GM19035 (cell line): ENCODE results near the gene RUVBL1.

Experiments used
- ATAC-seq: cut with Tn5 transposase; IDR thresholded peaks from one replicate; pipeline ENCODE4 v1.9.1; 2021; ENCODE audit not compliant: unreplicated experiment

Gene RUVBL1

GRCh38 chr3:128143496-128143895, 19.9 kb upstream of the RUVBL1 start:
- ATAC-seq = no peak

DNA sequence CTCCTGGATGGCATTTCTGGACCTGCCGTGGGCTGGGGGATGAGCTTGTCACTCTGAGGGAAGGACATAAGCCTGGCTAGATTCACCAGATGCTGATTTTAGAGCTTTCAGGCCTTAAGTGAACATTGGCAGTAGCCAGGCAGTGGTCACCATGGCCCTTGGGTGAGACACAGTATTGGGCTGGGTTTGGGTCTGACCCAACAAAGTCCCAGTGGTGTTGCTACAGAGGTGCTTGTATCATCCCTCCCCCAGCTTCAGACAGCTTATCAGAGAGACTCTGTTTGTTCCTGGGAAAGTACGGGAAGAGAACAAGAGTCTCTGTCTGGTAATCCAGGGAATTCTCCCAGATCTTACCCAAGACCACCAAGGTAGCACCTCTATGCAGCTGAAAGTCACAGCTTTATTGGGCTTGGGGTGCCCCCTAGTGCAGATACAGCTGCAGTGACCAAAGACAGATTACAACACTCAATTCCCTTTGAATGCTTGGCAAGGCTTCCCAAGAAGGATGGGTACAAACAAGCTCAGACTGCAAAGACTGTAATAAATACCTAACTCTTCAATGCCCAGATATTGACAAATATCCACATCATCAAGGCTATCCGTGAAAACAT, 9.8 kb upstream of the RUVBL1 start:
- no peak for ATAC-seq

- ATAC-seq = no peak
Measured at GRCh38 chr3:128131897-128132646, 8.5 kb upstream of the RUVBL1 start.

- ATAC-seq = no peak
Measured at GRCh38 chr3:128128251-128128650, 4.6 kb upstream of the RUVBL1 start.

DNA sequence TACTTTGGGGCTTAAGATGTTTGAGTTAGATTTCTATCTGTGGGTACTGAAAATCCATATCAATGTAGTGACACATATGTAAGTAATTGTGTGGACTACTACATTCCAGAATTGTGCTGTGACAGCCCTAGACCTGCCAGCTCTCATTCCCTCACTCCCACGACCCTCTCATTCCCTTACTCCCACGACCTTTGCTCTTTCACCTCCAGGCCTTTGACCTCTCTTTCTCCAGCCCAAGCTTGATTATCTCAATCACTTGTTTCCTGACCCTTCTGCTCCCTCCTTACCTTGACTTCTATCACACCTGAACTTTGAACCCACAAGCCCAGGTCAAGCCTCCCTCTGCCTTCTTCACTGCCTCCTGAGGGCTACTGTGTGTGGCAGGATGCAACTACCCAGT, 3.6 kb upstream of the RUVBL1 start:
- no peak for ATAC-seq

DNA sequence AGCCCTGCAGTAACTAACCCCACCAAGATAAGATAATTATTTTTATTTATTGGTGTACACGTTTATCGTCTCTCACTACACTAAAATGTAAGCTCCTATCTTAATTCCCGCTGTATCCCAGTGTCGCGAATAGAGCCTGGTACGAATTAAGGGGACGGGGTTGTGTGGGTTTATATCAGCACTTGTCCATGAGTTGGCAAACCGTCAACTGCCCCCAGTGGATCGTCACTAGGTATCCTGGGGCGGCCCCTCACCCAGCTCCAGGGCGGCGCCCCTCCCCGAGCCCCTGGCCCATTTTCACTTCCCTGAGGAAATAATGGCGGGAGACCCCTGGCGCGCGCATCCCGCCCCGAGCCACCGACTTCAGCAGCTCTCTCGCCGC, 465 bp downstream of the RUVBL1 start:
- ATAC-seq = no peak

GRCh38 chr3:128122013-128122412, 1.6 kb downstream of the RUVBL1 start:
- ATAC-seq = no peak

DNA sequence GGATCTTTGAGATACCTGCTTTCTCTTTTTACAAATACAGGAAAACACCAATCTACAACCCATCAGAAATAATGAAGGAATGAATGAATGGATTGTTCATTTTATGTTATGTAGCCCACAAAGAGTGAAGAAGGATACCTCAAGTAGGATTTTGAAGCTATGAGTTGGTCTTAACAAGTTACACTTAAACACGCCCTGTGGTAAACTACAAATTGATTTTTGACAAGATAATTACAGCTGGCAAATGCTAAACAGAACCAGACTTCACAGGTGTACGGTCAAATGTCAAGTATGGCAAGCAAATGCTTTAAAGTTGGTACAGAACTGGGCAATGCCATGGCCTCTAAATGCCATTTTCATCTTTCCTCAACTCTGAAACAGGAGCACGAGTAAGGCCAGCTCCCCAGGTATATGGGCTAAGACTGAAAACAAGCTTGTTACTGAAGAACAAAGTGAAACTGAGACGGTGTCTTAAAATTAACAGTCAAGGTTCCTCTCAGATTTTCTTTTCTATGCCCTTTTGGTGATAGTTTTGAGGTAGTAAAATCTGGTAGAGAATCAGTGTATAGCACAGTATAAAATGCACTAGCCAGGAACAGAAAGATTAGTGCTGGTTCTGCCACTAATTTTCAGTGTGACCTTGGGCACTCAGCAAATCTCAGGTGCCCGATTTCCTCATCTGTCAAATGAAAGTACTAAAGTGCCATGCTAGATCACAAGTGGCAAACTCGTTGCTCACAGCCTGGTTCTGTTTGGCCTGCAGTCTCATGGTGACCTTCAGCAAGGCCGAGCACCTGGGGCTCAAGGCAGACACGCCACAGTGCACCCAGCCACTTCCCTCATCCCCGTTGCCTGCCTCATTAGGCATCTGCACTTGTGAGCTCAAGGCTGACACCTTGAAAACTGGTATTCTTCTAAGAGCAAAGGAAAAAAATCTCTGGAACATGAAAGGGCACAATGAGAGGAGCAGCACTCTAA, 9.5 kb downstream of the RUVBL1 start:
- ATAC-seq = peak; percentile 58

- ATAC-seq = no peak
Measured at GRCh38 chr3:128112357-128112968, 11.1 kb downstream of the RUVBL1 start.

DNA sequence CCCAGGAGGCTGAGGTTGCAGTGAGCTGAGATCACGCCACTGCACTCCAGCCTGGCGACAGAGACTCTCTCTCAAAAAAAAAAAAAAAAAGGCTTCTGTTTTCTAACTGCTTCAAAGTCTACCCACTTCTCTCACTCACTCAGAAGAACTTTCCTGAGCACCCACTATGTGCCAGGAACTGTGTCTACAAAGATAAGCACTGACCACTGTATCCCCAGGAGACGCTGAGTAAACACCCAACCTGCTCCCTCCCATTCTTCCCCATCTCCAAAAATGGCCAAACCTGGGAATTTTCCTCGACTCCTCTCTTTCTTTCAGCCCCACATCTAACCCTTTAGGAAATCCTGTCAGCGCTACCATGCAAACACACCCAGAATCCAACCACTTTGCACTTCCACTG, 12.5 kb downstream of the RUVBL1 start:
- ATAC-seq = no peak

DNA sequence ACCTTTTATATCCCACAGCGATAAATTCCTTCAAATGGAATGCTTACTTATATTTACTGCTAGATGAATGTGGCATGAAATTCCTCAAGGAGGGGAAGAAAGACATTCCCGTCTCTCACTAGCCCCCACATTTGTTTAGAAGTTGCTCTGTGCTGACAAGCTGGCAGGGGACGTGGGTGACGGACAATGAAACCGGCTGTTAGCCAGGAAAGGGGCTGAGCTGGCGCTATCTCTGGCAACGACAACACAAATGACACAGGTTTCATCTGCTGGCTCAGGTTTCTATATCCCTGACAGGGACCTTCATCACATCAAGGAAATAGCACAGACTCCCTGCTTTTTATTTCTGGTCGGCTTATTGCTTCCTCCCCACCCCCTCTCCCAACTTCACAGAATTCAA, 15.8 kb downstream of the RUVBL1 start:
- no peak for ATAC-seq

DNA sequence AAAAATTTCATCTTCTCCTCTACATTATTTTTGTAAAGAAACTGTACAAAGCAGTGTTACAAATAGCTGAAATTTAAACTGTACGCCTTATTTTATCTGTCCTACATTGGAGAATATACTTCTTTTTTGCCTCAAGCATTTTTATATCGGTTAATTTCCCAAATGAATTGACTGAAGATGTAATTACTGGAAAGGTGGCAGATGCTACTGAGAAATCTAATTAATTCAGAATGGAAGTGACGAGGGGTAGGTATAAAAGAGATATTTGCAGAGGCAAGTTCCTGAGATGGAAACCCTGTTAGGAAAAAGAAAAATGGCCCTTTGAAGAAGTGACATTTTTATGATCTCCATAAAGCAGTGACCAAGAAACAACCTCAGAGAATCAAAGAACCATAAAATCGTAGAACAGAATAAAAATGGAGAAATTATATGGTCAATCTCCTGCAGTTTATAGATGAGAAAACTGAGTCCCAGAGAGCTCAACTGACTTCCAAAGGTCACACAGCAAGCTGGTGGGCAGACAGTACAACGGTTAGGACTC, 20.4 kb downstream of the RUVBL1 start:
- no peak for ATAC-seq

DNA sequence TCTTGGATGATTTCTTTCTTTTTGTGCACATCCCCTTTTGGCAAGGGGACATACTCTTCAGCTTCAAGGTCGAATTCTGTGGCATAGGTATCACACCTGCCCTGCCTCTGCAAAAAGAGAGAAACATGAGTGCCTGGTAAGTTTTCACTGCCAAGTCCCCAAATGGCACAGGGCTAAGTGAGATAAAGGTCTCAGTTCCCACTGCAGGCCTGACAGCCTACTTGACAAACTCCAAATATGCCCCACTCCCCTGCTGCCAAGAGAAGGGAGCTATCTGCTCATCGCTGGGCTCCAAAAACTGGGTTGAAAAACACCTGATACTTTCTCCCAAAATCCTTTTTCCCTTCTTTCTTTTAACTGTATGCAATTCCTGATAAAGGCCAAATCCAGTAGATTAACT, 23.0 kb downstream of the RUVBL1 start:
- ATAC-seq = no peak

DNA sequence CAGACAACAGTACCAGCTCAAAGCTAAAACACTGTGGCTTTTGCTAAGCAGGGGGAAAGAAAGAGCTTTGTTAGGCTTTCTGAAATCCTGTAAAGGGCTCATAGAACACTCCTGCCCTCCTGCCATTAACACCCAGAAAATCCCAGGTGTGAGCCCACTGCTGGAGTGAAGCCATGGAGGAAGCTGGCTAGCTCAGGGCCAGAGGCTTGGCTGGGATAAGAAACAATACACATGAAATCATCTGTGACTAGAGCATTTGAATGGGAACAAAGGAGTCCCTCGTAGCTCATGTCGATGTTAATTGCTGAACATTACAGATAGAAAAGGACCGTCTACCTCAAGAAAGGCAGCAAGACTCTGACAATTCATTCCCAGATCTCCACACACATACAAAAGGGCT, 23.5 kb downstream of the RUVBL1 start:
- ATAC-seq = no peak

GRCh38 chr3:128098234-128098633, 25.4 kb downstream of the RUVBL1 start:
- no peak for ATAC-seq

DNA sequence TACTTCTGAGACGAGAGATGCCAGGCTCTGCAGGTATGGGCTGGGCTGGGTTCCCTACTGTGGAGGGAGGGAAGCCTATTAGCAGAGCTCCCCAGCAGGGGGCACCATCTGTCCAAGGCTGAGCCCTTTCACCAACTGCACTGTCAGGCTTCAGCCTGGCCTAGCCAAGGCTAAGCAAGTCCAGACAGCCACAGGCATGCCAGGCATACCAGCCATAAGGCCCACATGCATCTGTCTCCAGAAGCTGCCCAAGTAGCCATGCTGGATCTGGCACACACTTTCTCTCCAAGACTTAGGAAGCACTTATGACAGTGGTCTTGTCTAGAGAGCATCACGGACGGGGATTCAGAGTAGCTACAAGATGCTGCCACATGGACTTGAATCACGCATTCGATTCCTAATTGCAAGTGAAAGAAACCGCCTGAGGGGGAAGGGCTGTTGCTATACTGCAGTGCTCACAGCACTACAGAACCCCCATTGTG, 28.3 kb downstream of the RUVBL1 start:
- ATAC-seq = peak; percentile 89

GRCh38 chr3:128094295-128095151, 29.1 kb downstream of the RUVBL1 start:
- ATAC-seq = no peak

- ATAC-seq = no peak
Measured at GRCh38 chr3:128091586-128091985, 32.0 kb downstream of the RUVBL1 start.

GRCh38 chr3:128089135-128089534, 34.5 kb downstream of the RUVBL1 start:
- no peak for ATAC-seq

DNA sequence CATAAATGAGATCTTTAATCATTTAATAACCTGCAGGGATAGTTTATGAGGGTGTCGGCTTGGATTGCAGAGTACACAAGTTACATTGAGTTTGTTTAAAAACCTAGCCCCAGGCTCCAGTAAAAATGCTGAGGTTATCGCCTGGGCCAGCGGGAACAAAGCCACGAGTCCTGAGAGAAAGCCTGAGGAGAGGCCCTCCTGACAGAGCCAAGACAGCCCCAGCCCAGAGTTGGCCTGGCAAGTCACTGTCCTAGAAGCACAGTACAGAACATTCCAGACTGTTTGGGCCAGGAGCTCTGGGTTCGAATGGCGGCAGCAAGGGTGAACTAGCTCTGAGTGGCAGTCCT, 39.0 kb downstream of the RUVBL1 start:
- no peak for ATAC-seq
